HepG2 (cell line): Measurements from ENCODE around the gene CD300LG. TPM values are rescaled to one million over a fixed set of nuclear protein-coding genes. Genes with fewer than 3 reads are reported as not detected.

Experiments
- ATAC-seq: fragments of 200-7000 bp; cut with Tn5 transposase; 3 replicates; pipeline ENCODE4 v1.9.1; 2020; ENCODE audit warnings: mild to moderate bottlenecking, moderate library complexity
- BruUV-seq: library from RNA; stranded (reverse); fragments of 400-500 nt; replicated peaks from 2 replicates; lab custom pipeline; 2021; lab: Mats Ljungman, UMichigan
- CTCF ChIA-PET: fragments of 300-600 bp; formaldehyde crosslinking; extraction: SDS; loops from one replicate; lab custom pipeline; 2021; ENCODE audit warnings: low total read pairs, inconsistent platforms, low intra/inter-chr PET ratio; lab: Yijun Ruan, JAX
- POLR2A ChIA-PET: fragments of 350-600 bp; sonication (Branson Sonifier 250); formaldehyde crosslinking; loops from one replicate; lab custom pipeline; 2020; ENCODE audit warnings: antibody characterized with exemption, inconsistent platforms; lab: Yijun Ruan, JAX
- DNase-seq: peaks from one replicate; pipeline ENCODE4 v3.0.0-alpha.2; 2015; ENCODE audit warnings: low spot score
- FAIRE-seq: peaks from 3 replicates; lab custom pipeline; 2011; peaks lifted over from hg19 to GRCh38; lab: Jason Lieb, UNC
- H2AFZ ChIP-seq: one replicate; pipeline ENCODE4 v1.6.1; 2011; ENCODE audit warnings: low read length, inconsistent platforms
- H3K27ac ChIP-seq: fragments of 300-600 bp; 3 replicates; pipeline ENCODE4 v1.8.0; 2011; ENCODE audit warnings: mixed run types, mild to moderate bottlenecking, mixed read lengths, low read length, inconsistent platforms; ENCODE audit not compliant: insufficient read depth; ENCODE audit errors: extremely low read length
- H3K27me3 ChIP-seq, 2 experiments: fragments of 200-600 bp in 1 of 2; 2 replicates in 1 of 2; 3 replicates in 1 of 2; pipeline versions ENCODE4 v1.6.0 to v1.8.0; 2011; ENCODE audit warnings: low read length in 2 of 2, mild to moderate bottlenecking in 2 of 2, moderate library complexity in 2 of 2, inconsistent platforms in 1 of 2; ENCODE audit not compliant: insufficient read depth in 2 of 2, control insufficient read depth in 1 of 2
- H3K36me3 ChIP-seq, 2 experiments: fragments of 200-600 bp in 1 of 2; replicated peaks in 1 of 2; 2 replicates in 1 of 2; 3 replicates in 1 of 2; pipeline versions ENCODE4 v1.5.1 to v1.8.0; 2011; ENCODE audit warnings: low read length in 2 of 2, inconsistent platforms in 1 of 2; ENCODE audit not compliant: insufficient read depth in 2 of 2, control insufficient read depth in 1 of 2
- H3K4me1 ChIP-seq: 2 replicates; pipeline ENCODE4 v1.5.1; 2012; ENCODE audit warnings: low read length, inconsistent platforms; ENCODE audit not compliant: insufficient read depth
- H3K4me2 ChIP-seq: 2 replicates; pipeline ENCODE4 v1.6.0; 2011; ENCODE audit warnings: low read depth, low read length, inconsistent platforms
- H3K4me3 ChIP-seq, 3 experiments: fragments of 200-600 bp in 1 of 3; sonication (generic), shearing (Covaris generic) in 1 of 3; replicated peaks in 1 of 3; 2 replicates each; pipeline ENCODE4 v1.5.1; 2011 to 2016; ENCODE audit warnings: low read length in 3 of 3, inconsistent platforms in 2 of 3, low read depth in 2 of 3, mild to moderate bottlenecking in 2 of 3, control low read depth in 1 of 3, mixed read lengths in 1 of 3; ENCODE audit not compliant: insufficient read depth in 1 of 3
- H3K79me2 ChIP-seq: one replicate; pipeline ENCODE4 v1.6.1; 2011; ENCODE audit warnings: low read length, inconsistent platforms; ENCODE audit not compliant: insufficient read depth
- H3K9ac ChIP-seq: 2 replicates; pipeline ENCODE4 v1.6.0; 2011; ENCODE audit warnings: mild to moderate bottlenecking, low read depth, low read length, inconsistent platforms; ENCODE audit not compliant: insufficient read depth
- H3K9me3 ChIP-seq: 2 replicates; pipeline ENCODE4 v1.5.1; 2012; ENCODE audit warnings: mild to moderate bottlenecking, low read length
- H4K20me1 ChIP-seq: 2 replicates; pipeline ENCODE4 v1.6.0; 2011; ENCODE audit warnings: inconsistent platforms, mild to moderate bottlenecking, low read length, moderate library complexity; ENCODE audit not compliant: insufficient read depth
- ELF1 ChIP-seq: sonication (generic); formaldehyde crosslinking; IDR thresholded peaks from 2 replicates; pipeline ENCODE4 v1.4.0; 2020; ENCODE audit warnings: missing genetic modification reagents
- ELF4 ChIP-seq: sonication (generic); formaldehyde crosslinking; IDR thresholded peaks from 2 replicates; pipeline ENCODE4 v1.5.0; 2020; ENCODE audit warnings: missing genetic modification reagents, mild to moderate bottlenecking, moderate library complexity, borderline replicate concordance
- FOXA1 ChIP-seq, 2 experiments: fragments of 450-650 bp in 1 of 2; sonication (generic) in 1 of 2; formaldehyde crosslinking in 1 of 2; IDR thresholded peaks; 2 replicates each; pipeline versions ENCODE4 v1.4.0 to v1.6.1; 2016 to 2020; ENCODE audit warnings: missing genetic modification reagents in 1 of 2
- GTF3A ChIP-seq: sonication (generic); formaldehyde crosslinking; conservative IDR thresholded peaks from 2 replicates; pipeline ENCODE4 v1.4.0; 2020; ENCODE audit warnings: mild to moderate bottlenecking, missing genetic modification reagents
- HMG20B ChIP-seq: conservative IDR thresholded peaks from 2 replicates; pipeline ENCODE4 v1.6.1; 2016; ENCODE audit warnings: missing genetic modification reagents, missing compliant biosample characterization
- JARID2 ChIP-seq: sonication (generic); formaldehyde crosslinking; IDR thresholded peaks from 2 replicates; pipeline ENCODE4 v1.8.1; 2023; ENCODE audit warnings: missing genetic modification reagents, inconsistent platforms; ENCODE audit not compliant: insufficient replicate concordance
- MATR3 ChIP-seq: sonication (generic); formaldehyde crosslinking; IDR thresholded peaks from 2 replicates; pipeline ENCODE4 v1.4.0; 2020; ENCODE audit warnings: missing genetic modification reagents
- MYNN ChIP-seq: sonication (generic); formaldehyde crosslinking; IDR thresholded peaks from 2 replicates; pipeline ENCODE4 v1.4.0; 2020; ENCODE audit warnings: mild to moderate bottlenecking, low read depth, missing genetic modification reagents
- TRAFD1 ChIP-seq: sonication (generic); formaldehyde crosslinking; IDR thresholded peaks from 2 replicates; pipeline ENCODE4 v1.5.1; 2020; ENCODE audit warnings: missing genetic modification reagents, mild to moderate bottlenecking, borderline replicate concordance
- ZC3H4 ChIP-seq: sonication (generic); formaldehyde crosslinking; IDR thresholded peaks from 2 replicates; pipeline ENCODE4 v1.4.0; 2020; ENCODE audit warnings: missing genetic modification reagents, borderline replicate concordance
- ZKSCAN8 ChIP-seq: IDR thresholded peaks from 2 replicates; pipeline ENCODE4 v1.6.1; 2016; ENCODE audit warnings: borderline replicate concordance, missing genetic modification reagents, missing compliant biosample characterization
- WGBS: methylation state at CpG from one replicate; pipeline ENCODE4 v1.1.6; 2017; ENCODE audit warnings: low lambda C conversion rate; 5-methylcytosine and 5-hydroxymethylcytosine counted together
- in situ Hi-C: cut with HindIII; loops from 2 replicates; pipeline ENCODE4 v1.10.0; 2017; ENCODE audit warnings: low pct_unique_long_range_greater_than_20kb; ENCODE audit not compliant: extremely low pct_ligation_motif_present
- intact Hi-C: fragments of 100-400 bp; cut with micrococcal nuclease; formaldehyde crosslinking; loops from one replicate; pipeline ENCODE4 v1.10.0; 2022; ENCODE audit not compliant: unreplicated experiment
- polyA plus RNA-seq, 8 experiments: library from polyadenylated mRNA; depleted of rRNA in 3 of 8; stranded (reverse) in 7 of 8; unstranded in 1 of 8; fragments of >200 nt; fragmentation: Illumina TruSeq in 4 of 8; extraction: Trizol in 4 of 8; gene quantifications; 2 replicates each; pipeline versions ENCODE4 v1.2.1 to v1.2.3, GENCODE V29; 2011 to 2016; ENCODE audit warnings: low read depth in 4 of 8, missing spikeins in 1 of 8, mixed read lengths in 1 of 8; ENCODE audit not compliant: insufficient read depth in 1 of 8
- total RNA-seq, 5 experiments: library from RNA; depleted of rRNA; stranded (reverse); fragments of >200 nt; fragmentation: Illumina TruSeq; extraction: Trizol; gene quantifications; 2 replicates each; pipeline ENCODE4 v1.2.3, GENCODE V29; 2016; ENCODE audit warnings: low read depth in 1 of 5
- TF ChIP-seq, protein P1 (sequence below): IDR thresholded peaks from 2 replicates; pipeline ENCODE4 v1.4.0; 2020; ENCODE audit warnings: mild to moderate bottlenecking, missing genetic modification reagents
- TF ChIP-seq, protein P2 (sequence below): sonication (generic); formaldehyde crosslinking; IDR thresholded peaks from 2 replicates; pipeline ENCODE4 v1.4.0; 2020; ENCODE audit warnings: missing genetic modification reagents
- TF ChIP-seq, protein P3 (sequence below): sonication (generic); formaldehyde crosslinking; IDR thresholded peaks from 2 replicates; pipeline ENCODE4 v1.8.0; 2022; ENCODE audit warnings: missing genetic modification reagents, mild to moderate bottlenecking, inconsistent platforms, borderline replicate concordance

CD300LG gene
- total and polyA plus RNA-seq, 2 of the 13 experiments (the other 11 are each of a cell fraction or from before 2014, with no cell fraction given): not detected

DNA sequence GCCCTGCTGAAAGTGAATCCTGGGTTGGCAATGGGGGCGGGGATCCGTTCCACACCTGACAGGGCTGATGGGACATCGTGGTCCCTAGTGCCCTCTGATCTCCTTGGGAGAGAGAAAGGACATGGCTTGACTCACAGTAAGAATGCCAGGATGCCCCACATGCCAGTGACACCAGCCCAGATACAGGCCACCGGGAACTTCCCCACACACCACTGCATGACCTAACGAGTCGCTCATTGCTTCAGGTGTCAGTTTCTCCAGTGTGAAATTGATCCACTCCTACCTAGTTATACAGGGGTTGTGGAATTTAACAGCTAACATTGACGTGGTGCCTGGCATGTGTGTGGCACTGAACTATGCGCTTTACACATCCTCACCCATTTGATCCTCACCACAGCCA, 7.5 kb downstream of the CD300LG start (continued):
- TF ChIP-seq, protein P1, sequence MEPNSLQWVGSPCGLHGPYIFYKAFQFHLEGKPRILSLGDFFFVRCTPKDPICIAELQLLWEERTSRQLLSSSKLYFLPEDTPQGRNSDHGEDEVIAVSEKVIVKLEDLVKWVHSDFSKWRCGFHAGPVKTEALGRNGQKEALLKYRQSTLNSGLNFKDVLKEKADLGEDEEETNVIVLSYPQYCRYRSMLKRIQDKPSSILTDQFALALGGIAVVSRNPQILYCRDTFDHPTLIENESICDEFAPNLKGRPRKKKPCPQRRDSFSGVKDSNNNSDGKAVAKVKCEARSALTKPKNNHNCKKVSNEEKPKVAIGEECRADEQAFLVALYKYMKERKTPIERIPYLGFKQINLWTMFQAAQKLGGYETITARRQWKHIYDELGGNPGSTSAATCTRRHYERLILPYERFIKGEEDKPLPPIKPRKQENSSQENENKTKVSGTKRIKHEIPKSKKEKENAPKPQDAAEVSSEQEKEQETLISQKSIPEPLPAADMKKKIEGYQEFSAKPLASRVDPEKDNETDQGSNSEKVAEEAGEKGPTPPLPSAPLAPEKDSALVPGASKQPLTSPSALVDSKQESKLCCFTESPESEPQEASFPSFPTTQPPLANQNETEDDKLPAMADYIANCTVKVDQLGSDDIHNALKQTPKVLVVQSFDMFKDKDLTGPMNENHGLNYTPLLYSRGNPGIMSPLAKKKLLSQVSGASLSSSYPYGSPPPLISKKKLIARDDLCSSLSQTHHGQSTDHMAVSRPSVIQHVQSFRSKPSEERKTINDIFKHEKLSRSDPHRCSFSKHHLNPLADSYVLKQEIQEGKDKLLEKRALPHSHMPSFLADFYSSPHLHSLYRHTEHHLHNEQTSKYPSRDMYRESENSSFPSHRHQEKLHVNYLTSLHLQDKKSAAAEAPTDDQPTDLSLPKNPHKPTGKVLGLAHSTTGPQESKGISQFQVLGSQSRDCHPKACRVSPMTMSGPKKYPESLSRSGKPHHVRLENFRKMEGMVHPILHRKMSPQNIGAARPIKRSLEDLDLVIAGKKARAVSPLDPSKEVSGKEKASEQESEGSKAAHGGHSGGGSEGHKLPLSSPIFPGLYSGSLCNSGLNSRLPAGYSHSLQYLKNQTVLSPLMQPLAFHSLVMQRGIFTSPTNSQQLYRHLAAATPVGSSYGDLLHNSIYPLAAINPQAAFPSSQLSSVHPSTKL (CRISPR knock-in tag): no peak
- TF ChIP-seq ELF4: no peak
- no peak for TF ChIP-seq JARID2 (CRISPR knock-in tag)
- no peak for TF ChIP-seq ZC3H4 (CRISPR knock-in tag)
- no peak for TF ChIP-seq GTF3A (CRISPR knock-in tag)

DNA sequence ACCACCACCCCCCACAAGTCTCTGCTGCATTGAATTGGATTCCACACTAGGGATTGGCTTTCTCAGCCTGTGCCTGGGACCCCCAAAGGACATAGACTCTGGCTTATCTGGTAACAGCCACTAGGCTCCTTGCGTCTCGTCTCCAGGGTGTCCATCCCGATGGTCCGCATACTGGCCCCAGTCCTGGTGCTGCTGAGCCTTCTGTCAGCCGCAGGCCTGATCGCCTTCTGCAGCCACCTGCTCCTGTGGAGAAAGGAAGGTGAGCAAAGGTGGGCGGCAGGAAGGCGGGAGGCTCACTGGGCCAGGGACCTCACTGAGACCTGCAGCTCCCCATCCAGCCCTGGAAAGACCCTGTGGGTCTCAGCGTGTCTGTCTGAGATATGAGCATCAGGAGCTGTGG, 8.1 kb downstream of the CD300LG start:
- Histone ChIP-seq H3K4me2 (no peak overlapping the region), H3K27ac (no peak overlapping the region), H2AFZ (no peak overlapping the region), H3K4me1 (peaks cover 6% of the 10 kb centered on the region; the same call in 1 of the 2 replicates), H3K4me3 (no peak overlapping the region), H3K9ac (no peak overlapping the region), H3K9me3 (no peaks in the 10 kb centered on the region), H3K36me3 (no peaks in the 10 kb centered on the region), H3K79me2 (no peaks in the 10 kb centered on the region), H4K20me1 (no peaks in the 10 kb centered on the region), H3K27me3 (peaks cover 10 to 77% of the 10 kb centered on the region in 2 experiments; a peak in 3 of 5 replicates)
- intact Hi-C loops: no loop called here
- 38% methylated on average over 9 of the region's 9 CpGs for WGBS
- ChIA-PET POLR2A (interaction anchor here (0.5 kb wide), 1 partner anchor 475 kb away, joined by 3 read pairs; no protein-coding TSS in a partner anchor), CTCF (no interaction called here)
- no peak for DNase-seq
- in situ Hi-C loops: no loop called here
- no peak for FAIRE-seq
- ATAC-seq: no peak
- BruUV-seq: no TSS peak
- TF ChIP-seq MATR3 (CRISPR knock-in tag): no peak
- TF ChIP-seq HMG20B (CRISPR knock-in tag): no peak
- no peak for TF ChIP-seq FOXA1 (IDR thresholded peaks at IDR 0.05)
- TF ChIP-seq FOXA1 (CRISPR knock-in tag; IDR thresholded peaks at IDR 0.05): no peak
- no peak for TF ChIP-seq TRAFD1
- TF ChIP-seq ELF1 (CRISPR knock-in tag): no peak
- TF ChIP-seq, protein P2, sequence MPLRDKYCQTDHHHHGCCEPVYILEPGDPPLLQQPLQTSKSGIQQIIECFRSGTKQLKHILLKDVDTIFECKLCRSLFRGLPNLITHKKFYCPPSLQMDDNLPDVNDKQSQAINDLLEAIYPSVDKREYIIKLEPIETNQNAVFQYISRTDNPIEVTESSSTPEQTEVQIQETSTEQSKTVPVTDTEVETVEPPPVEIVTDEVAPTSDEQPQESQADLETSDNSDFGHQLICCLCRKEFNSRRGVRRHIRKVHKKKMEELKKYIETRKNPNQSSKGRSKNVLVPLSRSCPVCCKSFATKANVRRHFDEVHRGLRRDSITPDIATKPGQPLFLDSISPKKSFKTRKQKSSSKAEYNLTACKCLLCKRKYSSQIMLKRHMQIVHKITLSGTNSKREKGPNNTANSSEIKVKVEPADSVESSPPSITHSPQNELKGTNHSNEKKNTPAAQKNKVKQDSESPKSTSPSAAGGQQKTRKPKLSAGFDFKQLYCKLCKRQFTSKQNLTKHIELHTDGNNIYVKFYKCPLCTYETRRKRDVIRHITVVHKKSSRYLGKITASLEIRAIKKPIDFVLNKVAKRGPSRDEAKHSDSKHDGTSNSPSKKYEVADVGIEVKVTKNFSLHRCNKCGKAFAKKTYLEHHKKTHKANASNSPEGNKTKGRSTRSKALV: no peak
- TF ChIP-seq MYNN (CRISPR knock-in tag): no peak
- TF ChIP-seq, protein P3, sequence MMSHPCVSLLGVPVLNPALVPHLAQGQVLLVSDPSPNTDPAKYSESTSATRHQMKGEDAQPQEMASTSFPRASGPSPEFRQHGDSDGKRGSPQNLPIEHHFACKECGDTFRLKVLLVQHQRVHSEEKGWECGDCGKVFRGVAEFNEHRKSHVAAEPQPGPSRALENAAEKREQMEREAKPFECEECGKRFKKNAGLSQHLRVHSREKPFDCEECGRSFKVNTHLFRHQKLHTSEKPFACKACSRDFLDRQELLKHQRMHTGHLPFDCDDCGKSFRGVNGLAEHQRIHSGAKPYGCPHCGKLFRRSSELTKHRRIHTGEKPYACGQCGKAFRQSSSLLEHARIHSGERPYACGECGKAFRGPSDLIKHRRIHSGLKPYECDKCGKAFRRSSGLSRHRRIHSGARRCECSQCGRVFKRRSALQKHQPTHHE (CRISPR knock-in tag): no peak
- no peak for TF ChIP-seq ZKSCAN8 (CRISPR knock-in tag)
